Measurements from ENCODE around the gene PSME3.

DNA sequence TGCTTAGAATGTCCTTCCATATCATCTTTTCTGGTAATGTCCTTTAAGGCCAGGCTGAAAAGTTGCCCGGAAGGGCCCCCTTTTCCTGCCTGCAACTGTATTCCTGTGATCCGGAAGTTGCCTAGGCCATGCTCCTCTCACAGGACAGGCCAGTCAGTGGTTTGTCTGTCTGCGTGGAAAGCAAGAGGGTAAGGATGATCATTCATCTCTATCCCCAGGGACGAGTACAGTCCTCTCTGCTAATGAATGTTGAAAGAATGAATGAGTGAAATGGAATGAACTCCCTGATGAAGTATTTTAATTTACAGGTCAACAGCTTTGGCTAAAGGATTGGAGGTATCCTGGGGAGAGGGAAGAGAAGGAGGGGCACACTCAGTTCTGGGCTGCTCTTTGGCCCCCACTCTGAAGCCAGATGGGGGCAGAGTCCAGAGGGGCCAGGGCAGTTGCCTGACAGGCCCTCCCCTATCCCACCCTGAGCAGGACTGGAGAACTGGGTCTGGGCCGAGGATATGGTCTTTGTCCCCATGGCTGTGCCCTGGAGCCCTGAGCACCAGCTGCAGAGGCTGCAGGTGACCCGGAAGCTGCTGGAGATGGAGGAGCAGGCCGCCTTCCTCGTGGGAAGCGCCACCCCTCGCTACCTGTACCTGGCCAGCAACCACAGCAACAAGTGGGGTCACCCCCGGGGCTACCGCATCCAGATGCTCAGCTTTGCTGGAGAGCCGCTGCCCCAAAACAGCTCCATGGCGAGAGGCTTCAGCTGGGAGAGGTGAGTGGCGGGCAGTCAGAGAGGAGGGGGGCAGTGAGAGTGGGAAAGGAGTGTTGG is 21.0 kb downstream of the PSME3 start:
- TF ChIP-seq, protein P1, sequence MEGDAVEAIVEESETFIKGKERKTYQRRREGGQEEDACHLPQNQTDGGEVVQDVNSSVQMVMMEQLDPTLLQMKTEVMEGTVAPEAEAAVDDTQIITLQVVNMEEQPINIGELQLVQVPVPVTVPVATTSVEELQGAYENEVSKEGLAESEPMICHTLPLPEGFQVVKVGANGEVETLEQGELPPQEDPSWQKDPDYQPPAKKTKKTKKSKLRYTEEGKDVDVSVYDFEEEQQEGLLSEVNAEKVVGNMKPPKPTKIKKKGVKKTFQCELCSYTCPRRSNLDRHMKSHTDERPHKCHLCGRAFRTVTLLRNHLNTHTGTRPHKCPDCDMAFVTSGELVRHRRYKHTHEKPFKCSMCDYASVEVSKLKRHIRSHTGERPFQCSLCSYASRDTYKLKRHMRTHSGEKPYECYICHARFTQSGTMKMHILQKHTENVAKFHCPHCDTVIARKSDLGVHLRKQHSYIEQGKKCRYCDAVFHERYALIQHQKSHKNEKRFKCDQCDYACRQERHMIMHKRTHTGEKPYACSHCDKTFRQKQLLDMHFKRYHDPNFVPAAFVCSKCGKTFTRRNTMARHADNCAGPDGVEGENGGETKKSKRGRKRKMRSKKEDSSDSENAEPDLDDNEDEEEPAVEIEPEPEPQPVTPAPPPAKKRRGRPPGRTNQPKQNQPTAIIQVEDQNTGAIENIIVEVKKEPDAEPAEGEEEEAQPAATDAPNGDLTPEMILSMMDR (IDR thresholded peaks at IDR 0.05; ENCODE audit: insufficient read depth, low read length, poor library complexity, severe bottlenecking), result no peak
- TF ChIP-seq EZH2phosphoT487 (conservative IDR thresholded peaks at IDR 0.05; ENCODE audit: low read length), result no peak

Data from SU-DHL-6 (cell line).